ENCODE results near the gene G6PC3.

G6PC3 gene

DNA sequence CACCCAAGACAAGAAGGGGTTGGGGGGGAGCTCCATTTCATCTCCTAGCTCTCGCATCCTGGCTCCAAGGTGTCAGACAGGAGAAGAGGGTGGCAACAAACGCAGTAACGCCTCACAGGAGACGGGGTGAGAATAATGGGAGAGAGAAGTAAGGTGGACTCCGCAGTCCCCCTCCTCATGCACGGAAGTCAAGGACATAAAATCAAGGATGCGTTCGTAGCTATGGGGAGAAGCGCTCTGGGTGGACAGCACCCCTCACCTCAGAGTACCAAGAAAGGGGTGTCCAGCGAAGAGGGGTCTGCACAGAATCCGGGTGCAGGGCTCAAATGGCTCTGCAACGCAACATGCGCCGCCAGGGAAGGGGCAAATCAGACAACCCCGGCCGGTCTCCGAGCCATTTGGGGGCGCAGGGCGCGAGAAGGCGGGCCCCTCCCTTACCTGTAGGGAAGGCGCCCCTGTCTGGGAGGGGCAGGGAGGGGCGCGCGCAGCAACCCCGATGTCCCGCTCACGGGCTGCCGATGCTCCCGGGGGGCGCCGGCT lies 52.4 kb downstream of the G6PC3 start:
- no peak for DNase-seq (ENCODE audit: low spot score)

DNA sequence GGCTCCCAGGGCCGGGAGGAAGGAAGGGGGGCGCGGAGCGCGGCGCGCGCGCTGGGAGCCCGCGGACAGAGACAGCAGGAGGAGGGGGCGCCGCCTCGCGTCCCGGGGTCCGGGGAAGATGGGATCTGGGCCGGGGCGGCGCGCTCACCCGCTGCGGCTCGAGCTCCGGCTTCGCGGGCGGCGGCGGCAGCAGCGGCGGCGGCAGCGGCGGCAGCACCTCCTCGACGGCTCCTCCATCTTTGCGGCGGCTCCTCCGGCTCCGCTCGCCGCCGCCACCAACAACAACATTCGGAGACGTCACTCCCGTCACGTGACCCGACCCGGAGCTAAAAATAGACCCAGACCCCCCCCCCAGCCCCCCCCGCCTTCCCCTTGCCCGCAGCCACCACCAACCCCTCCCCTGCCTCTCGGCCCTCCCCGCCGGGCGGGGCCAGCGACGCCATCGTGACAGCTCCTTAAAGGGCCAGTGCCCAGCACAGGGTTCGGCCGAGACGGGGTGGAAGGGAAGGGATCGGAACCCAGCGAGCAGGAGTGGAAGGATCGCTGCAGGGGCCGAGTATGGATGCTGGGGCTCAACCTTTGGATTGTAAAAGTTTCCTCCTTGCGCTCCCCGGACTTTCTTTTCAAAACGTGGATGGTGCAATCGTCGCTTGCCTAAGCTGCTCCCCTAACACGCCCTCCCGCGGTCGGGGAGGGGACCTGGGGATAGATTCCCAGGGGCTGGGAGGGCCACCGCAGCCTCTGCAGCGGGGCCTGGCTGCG lies 53.0 kb downstream of the G6PC3 start, which contains the start of gene HDAC5:
HDAC5 (minus strand) TSS at position 286 of the 762 bp plus-strand sequence. CDS start 6,126 bp downstream, outside the sequence.
- DNase-seq (ENCODE audit: low spot score) = peak; percentile 97

DNA sequence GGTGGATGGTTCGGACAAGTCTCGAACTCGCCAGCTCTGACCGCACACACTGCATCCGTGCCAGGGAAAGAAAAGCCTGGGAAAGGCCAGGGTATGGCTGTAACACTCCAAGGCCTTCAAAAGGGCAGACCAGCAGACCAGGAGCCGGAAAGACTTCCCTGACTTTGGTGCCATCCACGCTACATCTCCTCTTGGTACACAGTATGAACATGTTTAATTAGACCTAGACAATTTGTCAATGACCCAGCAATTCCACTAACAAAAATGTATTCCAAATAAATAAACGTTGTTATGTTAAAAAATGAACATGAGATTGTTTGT lies 53.5 kb downstream of the G6PC3 start:
- no peak for DNase-seq (ENCODE audit: low spot score)
